Panc1 (cell line): ENCODE results near the gene LRRC41.

Source experiments
- POLR2AphosphoS5 ChIP-seq: IDR thresholded peaks from 2 replicates; pipeline ENCODE4 v1.6.1; 2012; ENCODE audit warnings: mild to moderate bottlenecking, low read depth, low read length, moderate library complexity
- REST ChIP-seq, 2 experiments: IDR thresholded peaks; 2 replicates each; pipeline ENCODE4 v1.6.1; 2011 to 2012; ENCODE audit warnings: low read depth in 2 of 2, control low read depth in 1 of 2, low read length in 1 of 2, mild to moderate bottlenecking in 1 of 2, moderate library complexity in 1 of 2; ENCODE audit not compliant: insufficient read depth in 1 of 2
- SIN3A ChIP-seq: IDR thresholded peaks from 2 replicates; pipeline ENCODE4 v1.6.1; 2012; ENCODE audit warnings: low read depth, mild to moderate bottlenecking, low read length, moderate library complexity, borderline replicate concordance; ENCODE audit not compliant: insufficient read depth
- TCF7L2 ChIP-seq: IDR thresholded peaks from 2 replicates; pipeline ENCODE4 v1.6.1; 2011; ENCODE audit warnings: mild to moderate bottlenecking, low read depth, low read length, inconsistent platforms
- TF ChIP-seq, protein P1 (sequence below): fragments of 450-650 bp; IDR thresholded peaks from 2 replicates; pipeline ENCODE4 v1.5.1; 2017; ENCODE audit warnings: mild to moderate bottlenecking

GRCh38 chr1:46309401-46310159 is 6.2 kb upstream of the LRRC41 start:
- TF ChIP-seq, protein P1, sequence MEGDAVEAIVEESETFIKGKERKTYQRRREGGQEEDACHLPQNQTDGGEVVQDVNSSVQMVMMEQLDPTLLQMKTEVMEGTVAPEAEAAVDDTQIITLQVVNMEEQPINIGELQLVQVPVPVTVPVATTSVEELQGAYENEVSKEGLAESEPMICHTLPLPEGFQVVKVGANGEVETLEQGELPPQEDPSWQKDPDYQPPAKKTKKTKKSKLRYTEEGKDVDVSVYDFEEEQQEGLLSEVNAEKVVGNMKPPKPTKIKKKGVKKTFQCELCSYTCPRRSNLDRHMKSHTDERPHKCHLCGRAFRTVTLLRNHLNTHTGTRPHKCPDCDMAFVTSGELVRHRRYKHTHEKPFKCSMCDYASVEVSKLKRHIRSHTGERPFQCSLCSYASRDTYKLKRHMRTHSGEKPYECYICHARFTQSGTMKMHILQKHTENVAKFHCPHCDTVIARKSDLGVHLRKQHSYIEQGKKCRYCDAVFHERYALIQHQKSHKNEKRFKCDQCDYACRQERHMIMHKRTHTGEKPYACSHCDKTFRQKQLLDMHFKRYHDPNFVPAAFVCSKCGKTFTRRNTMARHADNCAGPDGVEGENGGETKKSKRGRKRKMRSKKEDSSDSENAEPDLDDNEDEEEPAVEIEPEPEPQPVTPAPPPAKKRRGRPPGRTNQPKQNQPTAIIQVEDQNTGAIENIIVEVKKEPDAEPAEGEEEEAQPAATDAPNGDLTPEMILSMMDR = no peak
- TF ChIP-seq SIN3A (no peak), TCF7L2 (no peak), REST (IDR thresholded peaks at IDR 0.05; ENCODE audit: insufficient read depth in 1 of 2, low read depth in 2 of 2, low read length in 1 of 2) (no peak), POLR2AphosphoS5 (no peak)
